Testis (tissue), 2 donors: Measurements from ENCODE around the gene GPR39.
"Not testable (repeated sequence)": the region's sequence is repeated elsewhere in the genome, so short reads cannot be mapped to it uniquely, and the experiment has no call there.

Experiments used
- POLR2A ChIP-seq: fragments of 450-650 bp; IDR thresholded peaks from one replicate; pipeline ENCODE4 v1.6.1; 2017; ENCODE audit warnings: antibody characterized with exemption, mild to moderate bottlenecking, moderate library complexity
- TF ChIP-seq, protein P1 (sequence below), 3 experiments: fragments of 450-650 bp in 2 of 3; fragments of 200-600 bp in 1 of 3; sonication (generic) in 1 of 3; IDR thresholded peaks; one replicate each; pipeline ENCODE4 v1.5.1; 2016 to 2019; ENCODE audit warnings: antibody characterized with exemption in 3 of 3, mild to moderate bottlenecking in 2 of 3, moderate library complexity in 1 of 3

GRCh38 chr2:132537061-132537460, 120.5 kb downstream of the GPR39 start:
- TF ChIP-seq, protein P1, sequence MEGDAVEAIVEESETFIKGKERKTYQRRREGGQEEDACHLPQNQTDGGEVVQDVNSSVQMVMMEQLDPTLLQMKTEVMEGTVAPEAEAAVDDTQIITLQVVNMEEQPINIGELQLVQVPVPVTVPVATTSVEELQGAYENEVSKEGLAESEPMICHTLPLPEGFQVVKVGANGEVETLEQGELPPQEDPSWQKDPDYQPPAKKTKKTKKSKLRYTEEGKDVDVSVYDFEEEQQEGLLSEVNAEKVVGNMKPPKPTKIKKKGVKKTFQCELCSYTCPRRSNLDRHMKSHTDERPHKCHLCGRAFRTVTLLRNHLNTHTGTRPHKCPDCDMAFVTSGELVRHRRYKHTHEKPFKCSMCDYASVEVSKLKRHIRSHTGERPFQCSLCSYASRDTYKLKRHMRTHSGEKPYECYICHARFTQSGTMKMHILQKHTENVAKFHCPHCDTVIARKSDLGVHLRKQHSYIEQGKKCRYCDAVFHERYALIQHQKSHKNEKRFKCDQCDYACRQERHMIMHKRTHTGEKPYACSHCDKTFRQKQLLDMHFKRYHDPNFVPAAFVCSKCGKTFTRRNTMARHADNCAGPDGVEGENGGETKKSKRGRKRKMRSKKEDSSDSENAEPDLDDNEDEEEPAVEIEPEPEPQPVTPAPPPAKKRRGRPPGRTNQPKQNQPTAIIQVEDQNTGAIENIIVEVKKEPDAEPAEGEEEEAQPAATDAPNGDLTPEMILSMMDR (IDR thresholded peaks at IDR 0.05), result not testable (repeated sequence)
- TF ChIP-seq POLR2A, result not testable (repeated sequence)
